Esophagus mucosa (tissue), 1 donor: ENCODE data around the gene OR10AG1. TPM values are rescaled to one million over a fixed set of nuclear protein-coding genes. Genes with fewer than 3 reads are reported as not detected.

Source experiments
- ATAC-seq: fragments of 200-7000 bp; cut with Tn5 transposase; one replicate; pipeline ENCODE4 v1.9.1; 2020
- total RNA-seq: library from RNA; stranded (reverse); gene quantifications from one replicate; pipeline ENCODE4 v1.2.4, GENCODE V29; 2023
- donor health status: DM: yes; HTN: yes; CAD: no.

The OR10AG1 gene
- not detected for total RNA-seq

- ATAC-seq = no peak
Observed at GRCh38 chr11:55969845-55970244, at the start of gene OR10AG1. TSS of gene OR10AG1 (minus strand) at chr11:55969945. CDS start at chr11:55969907, 38 bp downstream.

DNA sequence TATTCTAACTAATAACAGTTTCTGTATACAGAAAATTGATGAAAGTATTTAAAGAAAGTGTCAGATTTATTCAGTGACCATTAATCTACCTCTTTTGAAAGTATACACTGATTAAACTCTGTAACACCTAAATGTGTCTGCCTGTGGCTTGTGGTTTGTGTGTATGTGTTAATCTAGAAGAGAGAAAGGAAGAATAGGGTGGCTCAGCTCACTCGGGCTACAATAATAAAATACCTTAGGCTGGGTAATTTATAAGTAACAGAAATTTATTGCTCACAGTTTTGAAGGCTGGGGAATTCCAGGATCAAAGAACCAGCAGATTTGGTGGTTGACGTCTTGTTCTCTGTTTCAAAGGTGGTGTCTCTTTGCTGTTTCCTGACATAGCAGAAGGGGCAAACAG lies 44.1 kb upstream of the OR10AG1 start:
- ATAC-seq = no peak

- no peak for ATAC-seq
Observed at GRCh38 chr11:56010716-56011115, 41.0 kb upstream of the OR10AG1 start.

DNA sequence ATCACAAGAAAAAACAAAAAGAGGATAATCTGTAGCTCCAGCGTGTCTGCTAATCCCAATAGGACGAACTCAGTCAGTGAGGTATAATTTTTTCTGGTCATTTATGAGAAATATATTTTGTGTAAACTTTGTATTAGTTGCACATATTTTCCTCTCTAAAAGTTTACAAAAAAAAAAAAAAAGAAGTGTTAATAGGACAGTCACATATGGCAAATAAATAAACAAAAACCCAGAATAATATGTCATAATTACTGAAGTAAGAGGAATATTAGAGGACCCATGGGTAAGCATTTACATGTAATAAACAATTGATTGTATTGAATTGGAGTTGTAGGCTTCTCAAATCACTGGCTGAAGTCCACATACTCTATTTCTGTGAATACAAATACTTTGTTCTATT lies 24.8 kb upstream of the OR10AG1 start, which contains the start of gene OR5F1:
Gene OR5F1 (minus strand): TSS at position 101 of the 400 bp plus-strand sequence. CDS start 0 bp downstream, at position 101.
- ATAC-seq = no peak

DNA sequence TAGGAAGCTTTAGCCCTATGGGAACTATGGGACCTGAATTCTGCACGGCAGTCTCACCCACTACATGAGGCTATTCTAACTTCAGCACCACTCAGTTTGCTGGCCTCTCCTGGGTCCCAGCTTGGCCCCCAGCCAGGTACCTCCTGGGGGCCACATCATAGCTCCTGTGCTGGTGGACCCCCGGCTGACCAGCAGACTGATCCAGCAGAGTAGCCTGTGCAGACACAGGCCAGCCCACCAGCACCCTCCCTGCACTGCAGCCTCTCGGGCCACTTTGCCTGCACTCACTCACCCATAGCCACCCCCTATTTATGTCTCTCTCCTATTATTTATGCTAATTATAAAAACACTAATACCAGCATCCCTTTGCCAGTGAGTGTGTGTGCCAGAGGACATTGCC lies 1.2 kb upstream of the OR10AG1 start:
- ATAC-seq = no peak

DNA sequence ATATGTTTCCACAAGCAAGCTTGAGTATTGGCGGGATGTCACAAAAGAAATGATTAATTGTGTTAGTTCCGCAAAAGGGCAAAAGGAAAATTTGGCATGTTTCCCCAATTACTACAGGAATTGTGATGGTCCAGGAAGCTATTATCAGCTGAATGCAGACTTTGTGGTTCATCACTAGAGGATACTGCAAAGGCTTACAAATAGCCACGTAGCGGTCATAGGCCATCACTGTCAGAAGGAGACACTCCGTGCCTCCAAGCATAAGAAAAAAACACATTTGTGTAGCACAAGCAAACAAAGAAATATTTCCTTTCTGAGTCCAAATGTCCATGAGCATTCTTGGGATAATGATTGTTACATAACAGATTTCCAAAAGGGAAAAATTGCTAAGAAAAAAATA lies 1.8 kb downstream of the OR10AG1 start:
- no peak for ATAC-seq

- no peak for ATAC-seq
Observed at GRCh38 chr11:55966391-55966790, 3.4 kb downstream of the OR10AG1 start.

DNA sequence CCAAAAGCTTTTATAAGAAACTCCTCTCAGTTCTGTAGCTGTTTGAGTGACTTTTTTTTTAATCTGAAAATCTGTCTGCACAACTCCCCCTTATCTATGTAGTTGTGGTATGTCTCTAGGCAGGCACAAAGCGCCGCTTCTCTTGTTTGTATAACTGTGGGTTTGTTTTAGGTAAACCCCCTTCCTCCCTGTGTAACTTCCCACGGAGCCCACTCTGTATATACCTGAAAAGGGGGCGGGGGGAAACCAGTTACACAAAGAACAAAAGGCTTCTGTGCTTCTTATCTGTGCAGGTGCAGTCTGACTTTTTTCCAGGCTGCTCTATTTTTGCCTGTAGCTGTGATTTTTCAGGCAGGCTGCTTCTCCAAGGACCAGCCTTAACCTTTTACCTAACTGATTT lies 13.2 kb downstream of the OR10AG1 start:
- no peak for ATAC-seq

GRCh38 chr11:55949330-55949729 lies 20.4 kb downstream of the OR10AG1 start:
- no peak for ATAC-seq

DNA sequence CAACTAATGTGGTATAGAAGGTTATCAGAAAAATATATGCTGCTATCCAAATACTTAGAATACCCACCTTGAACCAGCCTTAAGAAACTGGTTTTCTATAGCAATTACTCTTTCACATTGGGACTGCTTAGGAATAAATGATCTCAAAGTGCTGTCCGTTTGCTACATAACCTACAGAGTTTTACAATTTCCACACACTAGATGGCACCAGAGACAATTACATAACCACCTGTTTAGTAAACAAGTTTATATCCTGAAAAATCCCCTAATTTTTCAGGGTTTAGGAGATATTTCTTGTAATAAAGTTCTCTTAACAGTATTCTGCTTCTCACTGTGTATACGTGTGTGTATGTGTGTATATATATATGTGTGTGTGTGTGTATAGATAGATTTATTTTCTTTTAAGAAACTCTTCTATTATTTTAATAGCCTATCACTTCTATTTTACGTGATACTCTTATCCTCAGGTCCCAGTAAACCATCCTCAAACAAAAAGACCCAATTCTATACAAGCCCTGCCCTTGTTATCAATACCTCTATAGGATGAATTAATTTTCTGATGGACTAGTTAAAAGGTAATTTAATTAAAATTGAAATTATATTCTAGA lies 26.9 kb downstream of the OR10AG1 start:
- ATAC-seq = no peak

DNA sequence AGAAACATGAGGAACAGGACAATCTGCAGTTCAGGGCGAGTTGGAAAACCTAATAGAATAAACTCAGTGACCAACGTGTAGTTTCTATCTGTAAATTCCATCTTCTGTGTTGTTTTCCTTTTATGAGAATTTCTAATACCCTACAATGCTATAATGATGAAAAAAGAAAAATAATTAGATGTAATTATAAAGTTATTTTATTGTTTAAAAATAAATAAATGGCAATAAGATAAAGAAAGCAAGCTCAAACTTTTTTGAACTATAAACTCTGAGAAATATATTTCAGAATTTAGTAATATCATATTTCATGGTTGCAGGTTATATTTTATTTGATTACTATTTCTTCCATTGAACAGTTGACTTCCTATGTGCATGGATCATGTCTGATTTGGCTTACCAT lies 33.4 kb downstream of the OR10AG1 start, which contains the start of gene OR5I1:
Gene OR5I1 (minus strand): TSS at position 101 of the 400 bp plus-strand sequence. CDS start 0 bp downstream, at position 101.
- no peak for ATAC-seq

- ATAC-seq = no peak
Observed at GRCh38 chr11:55920537-55920936, 49.2 kb downstream of the OR10AG1 start.

Other genes with a start within 250 kb of the OR10AG1 start
- not detected for gene OR5D13, start 196.5 kb downstream of the OR10AG1 start, total RNA-seq
- gene OR5D14, start 174.4 kb downstream of the OR10AG1 start, total RNA-seq = not detected
- gene OR5L1, start 158.6 kb downstream of the OR10AG1 start, total RNA-seq = not detected
- not detected for gene OR5D18, start 150.3 kb downstream of the OR10AG1 start, total RNA-seq
- not detected for gene OR5L2, start 142.7 kb downstream of the OR10AG1 start, total RNA-seq
- gene OR5D16, start 131.2 kb downstream of the OR10AG1 start, total RNA-seq = not detected
- gene TRIM51, start 86.6 kb downstream of the OR10AG1 start, total RNA-seq = not detected
- gene OR5W2, start 55.4 kb downstream of the OR10AG1 start, total RNA-seq = not detected
- not detected for gene OR5I1, start 33.5 kb downstream of the OR10AG1 start, total RNA-seq
- not detected for gene OR5F1, start 24.7 kb upstream of the OR10AG1 start, total RNA-seq
- gene OR5AS1, start 57.7 kb upstream of the OR10AG1 start, total RNA-seq = not detected
- not detected for gene OR8I2, start 123.4 kb upstream of the OR10AG1 start, total RNA-seq
- gene OR8H2, start 133.7 kb upstream of the OR10AG1 start, total RNA-seq = not detected
- not detected for gene OR8H3, start 152.4 kb upstream of the OR10AG1 start, total RNA-seq
- not detected for gene OR8J3, start 170.3 kb upstream of the OR10AG1 start, total RNA-seq
- gene OR8K5, start 190.4 kb upstream of the OR10AG1 start, total RNA-seq = not detected
- not detected for gene OR5J2, start 206.7 kb upstream of the OR10AG1 start, total RNA-seq